OCI-M2 (cell line): Measurements from ENCODE around the gene PAPSS2.

ENCODE experiments used
- DNase-seq: peaks from one replicate; lab custom pipeline; 2025; ENCODE audit not compliant: unreplicated experiment; lab: John Stamatoyannopoulos, UW

PAPSS2 gene

GRCh38 chr10:87669752-87670151 lies 10.1 kb downstream of the PAPSS2 start:
- no peak for DNase-seq

DNA sequence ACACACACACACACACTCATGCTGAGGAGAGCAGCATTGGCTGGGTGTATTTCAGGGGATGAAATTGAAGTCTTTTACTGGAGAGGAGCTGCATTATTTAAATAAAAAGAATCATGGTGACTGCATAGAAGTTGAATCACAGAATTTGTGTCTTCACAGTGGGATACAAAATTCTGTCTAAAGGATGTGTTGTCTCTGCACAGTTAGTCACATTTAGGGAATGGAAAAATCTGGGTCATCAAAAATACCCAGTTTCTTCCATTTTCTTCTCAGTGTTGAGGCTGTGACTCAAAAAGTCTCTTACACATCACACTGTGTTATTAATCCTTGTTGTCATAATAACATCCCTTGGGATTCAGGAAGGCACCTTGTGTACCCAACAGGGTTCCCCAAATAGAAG lies 10.9 kb downstream of the PAPSS2 start:
- no peak for DNase-seq

GRCh38 chr10:87671139-87671815 lies 11.6 kb downstream of the PAPSS2 start:
- no peak for DNase-seq

DNA sequence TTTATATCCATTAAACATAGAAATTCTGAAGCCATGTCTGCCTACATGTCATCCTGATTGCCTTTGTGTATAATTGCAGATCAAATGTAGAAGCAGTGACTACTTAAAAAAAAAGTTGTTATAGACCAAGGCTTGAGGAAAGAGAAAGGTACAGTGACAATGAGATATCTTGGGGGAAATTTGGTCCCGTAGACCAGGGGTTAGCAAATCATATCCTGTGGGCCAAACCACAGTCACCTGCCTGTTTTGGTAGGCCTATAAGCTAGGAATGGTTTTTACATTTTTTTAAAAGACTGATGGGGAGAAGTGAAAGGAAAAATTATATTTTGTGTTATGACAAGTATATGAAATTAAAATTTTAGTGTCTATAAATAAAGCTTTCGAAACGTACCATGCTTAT lies 12.9 kb downstream of the PAPSS2 start:
- no peak for DNase-seq

DNA sequence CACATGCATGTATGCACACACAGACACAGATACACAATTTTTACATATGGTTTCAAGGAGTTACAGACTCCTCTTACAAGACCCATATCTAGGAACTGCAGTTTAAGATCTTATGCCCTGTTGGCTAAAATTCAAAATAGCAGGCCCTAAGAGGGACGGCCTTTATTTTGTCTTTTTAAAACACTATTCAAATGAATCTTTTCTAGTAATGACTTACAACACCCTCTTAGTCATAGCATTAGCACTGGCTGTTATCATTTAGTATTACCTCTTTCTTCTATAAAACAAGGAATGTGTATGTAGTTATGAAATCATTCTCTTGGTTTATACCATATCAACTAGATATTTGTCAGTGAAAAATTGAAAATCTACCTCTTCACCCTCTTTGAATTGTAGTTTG lies 15.3 kb downstream of the PAPSS2 start:
- DNase-seq, result no peak

DNA sequence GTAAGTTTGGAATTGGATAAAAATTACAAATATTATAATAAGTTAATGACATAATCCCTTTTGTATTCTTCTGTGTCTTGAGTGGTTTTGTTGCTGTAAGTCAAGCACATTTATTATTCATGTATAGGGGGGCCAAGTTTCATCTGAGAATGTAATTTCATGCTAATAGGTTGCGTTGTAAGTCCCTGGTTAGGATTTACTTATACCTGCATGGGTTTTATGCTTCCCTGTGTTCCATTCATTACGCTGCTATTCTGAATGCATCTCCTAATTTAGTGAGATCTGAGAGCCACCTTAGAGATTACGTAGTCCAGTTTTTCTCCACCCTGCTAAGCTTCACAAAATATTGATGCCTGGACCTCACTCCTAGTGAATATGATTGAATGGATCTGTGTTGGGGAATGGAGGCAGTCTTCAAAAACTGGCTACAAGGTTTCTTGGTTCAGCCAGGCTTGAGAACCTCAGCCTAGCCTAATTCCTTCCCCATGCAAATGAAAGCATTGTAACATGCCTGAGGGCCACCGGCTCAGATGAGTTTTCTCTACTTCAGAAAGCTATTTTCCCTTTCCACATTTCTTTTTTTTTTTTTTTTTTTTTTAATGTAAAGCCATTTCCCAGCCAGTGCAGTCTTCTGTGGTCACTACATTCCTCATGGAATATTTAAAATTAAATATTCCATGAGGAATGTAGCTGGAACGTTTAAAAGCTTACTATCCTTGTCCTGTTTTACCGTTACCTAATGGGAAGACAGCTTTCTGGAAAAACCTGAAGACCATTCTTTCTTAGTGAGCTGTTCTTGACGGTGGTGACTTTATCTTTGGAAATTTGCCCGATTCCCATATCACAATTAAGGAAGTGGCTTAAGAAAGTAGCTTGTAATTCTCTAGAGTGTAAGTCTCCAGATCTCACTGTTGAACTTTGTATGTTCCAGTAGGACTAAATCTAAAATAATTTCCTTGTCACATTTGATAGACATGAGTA lies 16.0 kb downstream of the PAPSS2 start:
- DNase-seq, result no peak

GRCh38 chr10:87677595-87677994 lies 17.9 kb downstream of the PAPSS2 start:
- DNase-seq, result no peak

GRCh38 chr10:87678302-87678701 lies 18.6 kb downstream of the PAPSS2 start:
- no peak for DNase-seq

GRCh38 chr10:87683356-87683755 lies 23.7 kb downstream of the PAPSS2 start:
- no peak for DNase-seq

DNA sequence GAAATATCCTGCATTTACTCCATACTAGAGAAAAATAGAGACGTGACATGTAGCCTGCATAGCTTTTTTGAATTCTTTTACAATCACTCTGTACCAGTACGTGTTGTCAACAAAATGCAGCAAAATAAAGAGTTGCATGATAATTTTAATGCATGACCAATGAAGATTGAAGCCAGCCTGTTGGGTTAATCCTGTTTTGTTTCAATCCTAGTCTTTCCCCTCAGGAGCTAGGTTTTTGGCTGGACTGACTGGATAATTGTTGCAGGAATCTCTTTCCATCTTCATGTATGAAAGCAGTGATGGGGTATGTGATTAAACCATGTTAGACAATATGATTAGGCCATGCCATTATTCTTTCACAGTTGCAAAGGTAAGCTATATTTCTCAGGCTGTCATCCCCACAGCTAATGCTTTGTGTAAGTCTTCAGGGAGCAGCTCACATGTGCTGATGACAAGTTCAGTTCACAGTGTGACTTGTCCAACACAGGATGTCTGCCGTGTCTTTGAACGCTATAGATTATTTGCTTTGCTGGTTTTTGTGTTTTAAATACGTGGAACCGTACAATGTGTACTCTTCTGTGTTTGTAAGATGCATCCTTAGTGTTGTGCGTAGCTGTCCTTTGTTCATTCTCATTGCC lies 24.4 kb downstream of the PAPSS2 start:
- DNase-seq, result no peak

GRCh38 chr10:87685832-87686574 lies 26.3 kb downstream of the PAPSS2 start:
- DNase-seq, result no peak

DNA sequence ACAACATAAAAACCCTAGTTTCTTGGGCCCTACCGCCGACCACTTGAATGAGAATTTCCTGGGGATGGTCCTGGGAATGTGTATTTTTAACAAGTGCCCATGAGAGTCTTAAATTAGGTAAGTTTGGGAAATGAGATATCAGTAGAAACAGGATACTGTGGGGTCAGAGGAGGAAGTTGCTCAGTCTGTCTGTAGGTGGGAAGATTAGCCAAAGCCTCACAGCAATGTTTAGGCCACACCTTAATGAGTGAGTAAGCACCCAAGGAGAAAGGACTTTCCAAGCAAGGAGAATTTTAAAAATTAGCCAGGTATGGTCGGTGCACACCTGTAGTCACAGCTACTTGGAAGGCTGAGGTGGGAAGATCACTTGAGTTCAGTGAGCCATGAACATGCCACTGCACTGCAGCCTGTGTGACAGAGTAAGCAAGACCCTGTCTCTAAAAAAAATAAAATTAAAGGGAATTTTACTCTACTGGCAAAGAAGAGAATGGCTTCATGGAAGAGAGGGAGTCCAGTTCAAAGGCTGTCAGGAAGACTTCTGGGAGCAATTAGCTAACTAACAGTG lies 31.9 kb downstream of the PAPSS2 start:
- no peak for DNase-seq

DNA sequence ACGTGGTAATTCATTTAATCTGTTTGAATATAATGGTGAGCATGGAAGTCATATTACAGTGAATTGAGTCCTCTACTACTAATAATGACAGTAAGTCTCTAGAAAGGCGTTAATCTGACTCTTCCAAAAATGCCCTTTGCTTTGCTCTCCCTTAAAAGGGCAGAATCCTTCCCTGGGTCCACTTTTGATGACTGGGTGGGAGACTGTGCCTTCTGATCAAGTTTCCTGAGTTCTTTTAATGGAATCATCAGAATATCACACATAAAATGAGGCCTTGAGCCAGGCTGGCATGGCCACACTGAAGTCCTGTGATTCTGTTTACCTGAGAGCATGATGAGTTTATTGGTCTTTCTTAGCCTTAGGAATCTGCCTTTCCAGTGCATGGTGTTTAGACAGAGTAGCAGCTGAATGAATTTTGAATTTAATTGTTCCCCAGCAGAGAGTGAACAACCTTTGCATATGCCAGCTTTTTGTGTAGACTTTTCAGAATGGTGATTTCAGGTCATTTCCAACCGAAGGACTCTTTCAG lies 33.3 kb downstream of the PAPSS2 start:
- DNase-seq, result no peak

GRCh38 chr10:87694011-87694794 lies 34.5 kb downstream of the PAPSS2 start:
- DNase-seq, result no peak

DNA sequence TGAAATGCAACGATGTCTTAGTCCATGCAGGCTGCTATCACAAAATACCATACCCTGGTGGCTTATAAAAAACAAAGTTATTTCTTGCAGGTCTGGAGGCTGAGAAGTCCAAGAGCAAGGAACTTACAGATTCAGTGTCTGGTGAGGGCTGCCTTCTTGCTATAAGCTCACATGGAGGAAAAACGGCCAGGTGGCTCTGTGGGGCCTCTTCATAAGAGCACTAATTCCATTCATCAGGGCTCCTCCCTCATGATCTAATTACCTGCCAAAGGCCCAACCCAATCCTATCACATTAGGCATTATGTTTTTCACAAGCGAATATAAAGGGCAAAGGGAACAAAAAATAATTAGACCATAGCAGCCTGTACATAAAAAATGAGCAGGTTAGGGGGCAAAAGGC lies 35.4 kb downstream of the PAPSS2 start:
- DNase-seq, result no peak

- no peak for DNase-seq
These were observed 37.5 kb downstream of the PAPSS2 start for GRCh38 chr10:87696922-87697745.

GRCh38 chr10:87700031-87700796 lies 40.5 kb downstream of the PAPSS2 start:
- DNase-seq, result no peak
